OCI-LY7 (cell line): Measurements from ENCODE around the gene CENPK.

Experiments
- CTCF ChIP-seq: fragments of 200-600 bp; sonication (generic); conservative IDR thresholded peaks from 2 replicates; pipeline ENCODE4 v1.5.1; 2014; ENCODE audit warnings: mild to moderate bottlenecking, antibody characterized with exemption, low read length, moderate library complexity, mixed read lengths
- EZH2phosphoT487 ChIP-seq: fragments of 200-600 bp; sonication (generic); IDR thresholded peaks from 2 replicates; pipeline ENCODE4 v1.6.1; 2018; ENCODE audit warnings: low read depth, borderline replicate concordance, mild to moderate bottlenecking, mixed run types, antibody characterized with exemption, low read length, moderate library complexity, mixed read lengths

GRCh38 chr5:65546141-65546540 is 16.8 kb downstream of the CENPK start:
- no peak for TF ChIP-seq CTCF
- TF ChIP-seq EZH2phosphoT487: no peak
